NB4 (cell line): Measurements from ENCODE around the gene CBX7.
A peak's percentile ranks its signal among the peaks of the same experiment; 100 is the strongest.

Source experiments
- DNase-seq: peaks from one replicate; pipeline ENCODE4 v3.0.0; 2010; ENCODE audit warnings: low read depth
- H3K4me3 ChIP-seq: one replicate; pipeline ENCODE4 v1.5.1; 2011; ENCODE audit warnings: mild to moderate bottlenecking, low read depth, low read length, moderate library complexity
- MYC ChIP-seq: IDR thresholded peaks from 2 replicates; pipeline ENCODE4 v1.6.1; 2011; ENCODE audit warnings: low read depth, low read length
- POLR2A ChIP-seq: IDR thresholded peaks from 2 replicates; pipeline ENCODE4 v1.6.1; 2011; ENCODE audit warnings: mild to moderate bottlenecking; ENCODE audit not compliant: insufficient read length; ENCODE audit errors: extremely low read depth
- TF ChIP-seq, protein P1 (sequence below): IDR thresholded peaks from 2 replicates; pipeline ENCODE4 v1.6.1; 2011; ENCODE audit warnings: low read depth, low read length
- TF ChIP-seq, protein P2 (sequence below): IDR thresholded peaks from one replicate; pipeline ENCODE4 v1.5.1; 2012; ENCODE audit warnings: low read depth, low read length

CBX7 gene

DNA sequence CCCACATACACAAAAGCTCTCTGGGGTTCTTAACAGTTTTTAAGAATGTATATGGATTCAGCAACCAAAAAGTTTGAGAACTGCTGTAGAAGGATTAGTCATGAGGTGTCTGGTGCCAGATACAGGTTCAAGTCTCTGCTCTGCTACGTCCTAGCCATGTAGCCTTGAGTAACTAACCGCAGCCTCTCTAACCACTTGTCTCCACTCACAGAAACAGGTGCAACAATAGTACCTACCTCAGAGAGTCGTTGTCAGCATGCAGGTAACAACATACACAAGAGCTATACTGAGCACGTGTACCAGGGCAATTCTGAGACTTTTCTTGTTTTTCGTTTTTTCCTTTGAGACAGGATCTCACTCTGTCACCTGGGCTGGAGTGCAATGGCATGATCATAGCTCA, 26.9 kb downstream of the CBX7 start:
- H3K4me3 ChIP-seq, result no peak overlapping the region
- no peak for DNase-seq
- TF ChIP-seq MYC (no peak), POLR2A (no peak)
- TF ChIP-seq, protein P1, sequence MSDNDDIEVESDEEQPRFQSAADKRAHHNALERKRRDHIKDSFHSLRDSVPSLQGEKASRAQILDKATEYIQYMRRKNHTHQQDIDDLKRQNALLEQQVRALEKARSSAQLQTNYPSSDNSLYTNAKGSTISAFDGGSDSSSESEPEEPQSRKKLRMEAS, result no peak
- TF ChIP-seq, protein P2, sequence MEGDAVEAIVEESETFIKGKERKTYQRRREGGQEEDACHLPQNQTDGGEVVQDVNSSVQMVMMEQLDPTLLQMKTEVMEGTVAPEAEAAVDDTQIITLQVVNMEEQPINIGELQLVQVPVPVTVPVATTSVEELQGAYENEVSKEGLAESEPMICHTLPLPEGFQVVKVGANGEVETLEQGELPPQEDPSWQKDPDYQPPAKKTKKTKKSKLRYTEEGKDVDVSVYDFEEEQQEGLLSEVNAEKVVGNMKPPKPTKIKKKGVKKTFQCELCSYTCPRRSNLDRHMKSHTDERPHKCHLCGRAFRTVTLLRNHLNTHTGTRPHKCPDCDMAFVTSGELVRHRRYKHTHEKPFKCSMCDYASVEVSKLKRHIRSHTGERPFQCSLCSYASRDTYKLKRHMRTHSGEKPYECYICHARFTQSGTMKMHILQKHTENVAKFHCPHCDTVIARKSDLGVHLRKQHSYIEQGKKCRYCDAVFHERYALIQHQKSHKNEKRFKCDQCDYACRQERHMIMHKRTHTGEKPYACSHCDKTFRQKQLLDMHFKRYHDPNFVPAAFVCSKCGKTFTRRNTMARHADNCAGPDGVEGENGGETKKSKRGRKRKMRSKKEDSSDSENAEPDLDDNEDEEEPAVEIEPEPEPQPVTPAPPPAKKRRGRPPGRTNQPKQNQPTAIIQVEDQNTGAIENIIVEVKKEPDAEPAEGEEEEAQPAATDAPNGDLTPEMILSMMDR, result no peak

DNA sequence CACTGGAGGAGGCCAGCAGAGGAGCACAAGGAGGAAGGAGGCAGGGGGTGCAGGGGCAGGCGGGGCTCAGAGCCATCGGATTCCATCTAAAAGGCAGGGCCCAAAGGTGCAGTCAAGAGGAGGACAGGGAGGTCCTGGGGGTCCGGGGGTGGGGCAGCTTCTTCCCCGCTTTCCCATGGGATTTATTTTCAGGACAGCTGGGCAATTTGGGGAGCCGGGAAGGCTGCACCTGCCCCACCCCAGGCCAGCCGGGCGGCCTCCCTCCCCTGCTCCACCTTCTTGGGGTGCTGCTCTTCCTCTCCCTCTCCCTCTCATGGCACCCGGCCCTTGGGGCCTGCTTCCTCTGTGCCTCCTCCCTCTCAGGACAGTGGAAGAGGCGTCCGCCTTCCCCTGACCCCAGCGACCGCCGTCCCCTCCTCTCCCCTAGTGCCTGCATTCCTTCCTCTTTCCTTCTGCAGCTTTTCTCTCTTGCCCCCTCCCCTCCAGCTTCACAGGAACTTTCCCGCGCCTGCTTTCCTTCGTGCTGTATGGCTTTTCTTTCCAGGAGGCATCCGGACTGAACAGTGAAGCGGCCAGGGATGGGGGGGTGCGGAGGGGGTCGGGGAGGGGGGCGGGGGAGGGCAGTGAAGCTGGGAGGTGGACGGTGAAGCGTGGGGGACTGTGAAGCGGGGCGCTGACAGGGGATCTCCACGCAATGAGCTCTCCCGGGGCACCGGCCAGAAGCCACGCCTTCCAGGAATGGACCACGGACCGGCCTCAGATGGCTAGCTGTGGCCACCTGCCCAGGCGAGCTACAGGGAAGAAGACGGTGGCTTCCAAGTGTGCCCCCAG, 28.5 kb downstream of the CBX7 start:
- no peak for DNase-seq
- no peak overlapping the region for H3K4me3 ChIP-seq
- no peak for TF ChIP-seq POLR2A
- TF ChIP-seq, protein P2, result no peak
- no peak for TF ChIP-seq MYC
- TF ChIP-seq, protein P1, result no peak

DNA sequence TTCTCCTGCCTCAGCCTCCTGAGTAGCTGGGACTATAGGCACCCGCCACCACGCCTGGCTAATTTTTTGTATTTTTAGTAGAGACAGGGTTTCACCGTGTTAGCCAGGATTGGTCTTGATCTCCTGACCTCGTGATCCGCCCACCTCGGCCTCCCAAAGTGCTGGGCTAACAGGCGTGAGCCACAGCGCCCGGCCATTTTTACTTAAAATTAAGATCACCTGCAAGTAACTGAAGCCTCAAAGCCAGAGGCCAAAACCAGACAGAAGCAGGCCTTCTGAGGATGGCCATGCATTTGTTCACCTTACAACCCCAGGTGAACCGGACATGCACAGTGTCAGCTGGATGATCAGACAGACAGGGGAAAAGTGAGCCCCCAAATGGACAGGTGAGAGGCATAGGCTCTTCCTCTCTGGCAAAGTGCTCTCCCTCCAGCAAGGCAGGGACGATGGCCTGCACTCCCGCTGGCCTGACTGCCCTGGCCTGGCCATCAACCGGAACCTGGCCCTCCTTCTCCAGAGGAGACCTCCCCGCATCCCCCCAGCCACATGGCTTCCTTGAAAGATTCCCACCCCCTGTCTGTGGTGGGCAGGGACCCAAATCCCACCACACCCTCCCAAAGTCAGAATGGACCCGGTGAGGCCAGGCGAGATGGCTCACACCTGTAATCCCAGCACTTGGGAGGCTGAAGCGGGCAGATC, 29.6 kb downstream of the CBX7 start:
- DNase-seq, result no peak
- H3K4me3 ChIP-seq, result no peak overlapping the region
- TF ChIP-seq MYC (no peak), POLR2A (no peak)
- TF ChIP-seq, protein P2, result no peak
- TF ChIP-seq, protein P1, result no peak

DNA sequence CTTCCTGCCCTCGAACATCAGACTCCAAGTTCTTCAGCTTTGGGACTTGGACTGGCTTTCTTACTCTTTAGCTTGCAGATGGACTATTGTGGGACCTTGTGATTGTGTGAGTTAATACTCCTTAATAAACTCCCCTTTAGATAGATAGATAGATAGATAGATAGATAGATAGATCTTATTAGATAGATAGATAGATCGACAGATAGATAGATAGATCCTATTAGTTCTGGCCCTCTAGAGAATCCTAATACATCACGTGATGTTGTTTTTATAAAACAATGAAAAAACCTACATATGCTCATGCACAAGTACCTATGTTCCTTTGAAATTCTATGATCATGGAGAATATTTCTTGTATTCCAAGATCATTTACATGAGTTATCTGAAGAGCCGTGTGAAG, 31.5 kb downstream of the CBX7 start:
- TF ChIP-seq, protein P1, result no peak
- TF ChIP-seq MYC (no peak), POLR2A (no peak)
- TF ChIP-seq, protein P2, result no peak
- no peak overlapping the region for H3K4me3 ChIP-seq
- no peak for DNase-seq

DNA sequence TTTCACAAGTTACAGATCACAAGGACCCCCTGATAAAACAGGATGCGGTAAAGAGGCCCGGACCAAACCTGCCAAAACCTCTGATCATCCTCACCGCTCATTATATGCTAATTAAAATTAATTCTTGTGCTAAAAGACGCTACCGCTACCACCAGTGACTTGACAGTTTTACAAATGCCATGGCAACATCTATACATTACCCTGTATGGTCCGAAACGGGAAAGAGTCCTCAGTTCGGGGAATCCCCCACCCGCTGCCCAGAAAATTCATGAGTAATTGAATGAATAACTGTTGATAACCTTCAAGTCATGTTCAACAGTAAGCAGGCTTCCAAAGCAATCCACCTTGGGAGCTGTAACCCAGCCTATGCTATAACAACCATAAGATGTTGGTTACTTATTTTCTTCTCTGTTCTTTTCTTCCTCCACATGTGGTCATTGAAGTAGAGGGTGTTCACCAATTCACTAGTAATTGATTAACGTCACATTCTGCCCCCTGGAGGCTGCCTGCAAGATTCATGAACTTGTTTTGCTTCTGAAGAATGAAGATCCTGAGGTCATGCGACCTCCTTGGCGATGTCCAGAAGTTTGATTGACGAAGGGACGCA, 34.8 kb downstream of the CBX7 start:
- TF ChIP-seq, protein P1, result no peak
- no peak for TF ChIP-seq POLR2A
- TF ChIP-seq, protein P2, result peak; percentile 59
- TF ChIP-seq MYC, result no peak
- H3K4me3 ChIP-seq, result no peak overlapping the region
- DNase-seq, result peak; percentile 71
